GM19324 (cell line): Measurements from ENCODE around the gene STKLD1.
"Not testable (repeated sequence)": the region's sequence is repeated elsewhere in the genome, so short reads cannot be mapped to it uniquely, and the experiment has no call there.

Source experiments
- ATAC-seq: cut with Tn5 transposase; IDR thresholded peaks from one replicate; pipeline ENCODE4 v1.9.1; 2021; ENCODE audit warnings: mild to moderate bottlenecking, moderate library complexity; ENCODE audit not compliant: unreplicated experiment, low FRiP score

Gene STKLD1

DNA sequence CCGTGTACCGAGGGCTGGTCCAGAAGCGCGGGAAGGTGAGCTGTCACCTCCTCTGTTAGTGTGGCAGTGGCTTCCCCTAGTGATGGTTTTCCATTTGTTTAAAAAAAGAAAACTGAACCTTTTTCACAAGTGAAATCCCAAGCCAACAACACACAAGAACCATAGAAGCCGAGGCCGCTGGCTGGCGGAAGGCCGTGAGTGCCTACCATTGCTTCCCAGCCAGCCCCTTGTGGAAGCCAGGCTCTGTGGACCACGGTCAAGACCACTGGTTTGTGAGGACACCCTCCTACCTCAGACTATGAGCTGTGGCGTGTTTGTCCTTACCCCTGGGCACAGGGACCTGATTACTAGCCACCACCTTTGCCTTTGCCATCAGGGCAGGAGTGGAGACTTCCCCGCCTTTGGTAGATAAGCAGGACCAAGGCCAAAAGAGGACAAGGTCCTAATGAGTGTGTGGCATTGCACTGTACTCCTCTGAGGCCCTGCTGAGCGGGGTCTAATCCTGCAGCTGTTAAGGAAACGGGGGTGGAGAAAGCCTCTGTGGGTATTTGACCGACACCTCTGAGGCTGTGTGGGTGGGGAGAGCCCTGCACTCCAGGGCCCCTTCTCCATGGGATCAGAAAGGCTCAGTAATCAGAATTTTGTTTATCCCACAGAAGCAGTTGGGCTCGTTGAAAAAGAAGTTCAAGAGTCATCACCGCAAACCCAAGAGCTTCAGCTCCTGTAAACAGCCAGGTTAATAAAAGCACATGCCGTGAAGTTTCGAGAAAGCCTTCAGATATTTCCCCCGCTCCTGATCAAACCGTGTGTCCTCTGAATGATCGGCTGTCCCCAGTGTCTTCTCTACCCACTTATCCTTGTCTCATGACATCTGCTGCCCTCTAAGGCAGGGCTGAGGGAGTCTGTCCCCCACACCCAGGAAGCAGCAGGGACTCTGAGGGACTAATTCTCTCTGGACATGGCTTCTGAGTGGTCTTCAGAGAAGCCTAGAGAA, 15.5 kb upstream of the STKLD1 start:
- no peak for ATAC-seq

GRCh38 chr9:133361507-133362092, 14.6 kb upstream of the STKLD1 start:
- ATAC-seq: no peak

DNA sequence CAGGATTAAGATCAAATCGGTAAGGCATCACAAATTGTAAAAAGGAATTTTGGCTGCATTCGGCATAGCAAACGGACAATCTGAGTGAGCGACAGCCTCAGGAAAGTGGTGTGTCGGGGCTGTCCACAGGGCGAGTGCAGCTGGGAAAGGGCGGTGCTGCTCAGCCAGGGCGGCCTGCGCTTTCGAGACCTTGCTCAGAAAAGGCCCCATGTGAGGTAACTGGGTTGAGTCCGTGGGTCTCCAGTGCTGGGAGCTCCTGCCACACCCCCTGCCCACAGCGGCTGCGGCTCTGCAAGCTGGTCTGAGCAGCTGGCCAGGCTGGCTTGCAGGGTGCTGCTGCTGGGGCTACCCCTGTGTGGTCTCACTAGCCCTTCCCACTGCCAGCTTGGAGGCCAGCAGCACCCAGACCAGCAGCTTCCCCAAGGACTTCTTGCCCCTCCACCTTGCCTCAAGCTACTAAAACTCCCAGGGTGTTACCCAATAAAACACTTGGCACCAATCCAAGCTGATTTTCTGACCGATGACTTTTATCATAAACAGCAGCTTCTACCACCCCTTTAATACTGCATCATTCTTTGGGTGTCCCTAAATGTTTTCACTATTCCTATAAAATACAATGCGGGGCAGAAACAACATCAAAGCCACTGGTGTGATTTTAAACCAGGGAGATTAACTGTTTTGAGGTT, 13.7 kb upstream of the STKLD1 start:
- ATAC-seq: no peak

GRCh38 chr9:133366435-133366834, 9.7 kb upstream of the STKLD1 start:
- ATAC-seq: no peak

GRCh38 chr9:133367221-133367620, 8.9 kb upstream of the STKLD1 start:
- ATAC-seq: no peak

DNA sequence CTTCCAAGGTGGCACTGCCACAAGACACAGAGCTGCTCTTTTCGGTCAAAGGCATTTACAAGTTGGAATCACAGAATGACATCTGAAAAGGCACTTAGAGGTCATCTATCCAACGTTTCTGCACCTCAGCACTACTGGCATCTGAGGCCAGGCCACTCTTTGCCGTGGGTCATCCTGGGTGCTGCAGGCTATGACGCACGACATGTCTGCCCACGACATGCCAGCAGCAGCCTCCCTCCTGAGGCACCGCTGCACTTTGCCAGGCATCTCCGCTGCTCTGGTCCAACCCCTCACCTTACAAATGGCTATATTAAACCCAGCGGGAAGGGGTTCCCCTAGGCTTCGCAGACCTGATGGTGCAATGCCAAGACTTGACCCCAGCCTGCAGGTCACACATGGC, 8.4 kb upstream of the STKLD1 start:
- no peak for ATAC-seq

GRCh38 chr9:133368249-133368881, 7.8 kb upstream of the STKLD1 start:
- ATAC-seq: no peak

- ATAC-seq: no peak
Measured at GRCh38 chr9:133369422-133369821, 6.7 kb upstream of the STKLD1 start.

- ATAC-seq: no peak
Measured at GRCh38 chr9:133369933-133370332, 6.2 kb upstream of the STKLD1 start.

- no peak for ATAC-seq
Measured at GRCh38 chr9:133370685-133371084, 5.5 kb upstream of the STKLD1 start.

DNA sequence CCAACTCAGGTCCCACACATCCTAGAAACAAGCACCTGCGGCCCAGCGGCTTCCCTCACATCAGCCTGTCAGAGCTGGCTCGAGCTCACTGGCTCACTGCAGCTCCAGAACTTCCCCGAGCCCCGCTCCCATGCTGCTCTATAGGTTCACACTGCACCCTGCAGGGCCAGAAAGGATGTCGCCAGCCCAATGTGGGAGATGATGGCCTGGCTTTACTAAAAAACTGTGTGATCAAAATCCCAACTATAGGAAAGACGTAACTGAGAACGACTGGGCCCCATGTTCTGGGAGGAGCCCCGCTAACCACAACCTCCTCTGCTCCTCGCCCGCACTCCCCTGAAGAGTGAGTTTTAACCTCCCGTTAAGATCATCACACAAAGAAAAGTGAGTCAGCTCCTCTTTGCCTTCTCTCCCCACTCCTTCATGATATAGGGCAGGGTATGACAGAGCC, 4.9 kb upstream of the STKLD1 start:
- ATAC-seq: no peak

GRCh38 chr9:133372144-133372543, 4.0 kb upstream of the STKLD1 start:
- ATAC-seq: no peak

DNA sequence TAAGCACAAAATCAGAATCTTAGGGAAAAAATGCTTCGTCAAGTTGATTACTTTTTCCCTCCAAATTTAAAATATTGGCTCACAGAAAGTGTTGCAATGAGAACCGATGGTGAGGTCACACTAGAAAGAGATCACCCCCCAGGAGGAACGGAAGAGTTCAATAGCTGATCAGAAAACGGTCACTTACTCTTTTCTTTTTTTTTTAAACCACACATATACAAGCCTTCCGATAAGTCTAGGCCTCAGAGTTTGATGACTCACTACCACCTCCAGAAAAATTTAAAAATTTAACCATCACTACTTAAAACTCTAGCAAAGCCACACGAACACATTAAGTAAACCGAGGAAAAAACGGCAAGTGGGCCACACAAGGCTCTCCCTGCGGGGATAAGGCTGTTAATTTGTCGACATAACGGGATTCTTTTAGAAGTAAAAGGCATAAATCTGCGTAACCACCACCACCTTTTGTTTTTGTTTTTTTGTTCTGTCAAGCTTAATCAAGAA, 1.5 kb upstream of the STKLD1 start:
- ATAC-seq: no peak

DNA sequence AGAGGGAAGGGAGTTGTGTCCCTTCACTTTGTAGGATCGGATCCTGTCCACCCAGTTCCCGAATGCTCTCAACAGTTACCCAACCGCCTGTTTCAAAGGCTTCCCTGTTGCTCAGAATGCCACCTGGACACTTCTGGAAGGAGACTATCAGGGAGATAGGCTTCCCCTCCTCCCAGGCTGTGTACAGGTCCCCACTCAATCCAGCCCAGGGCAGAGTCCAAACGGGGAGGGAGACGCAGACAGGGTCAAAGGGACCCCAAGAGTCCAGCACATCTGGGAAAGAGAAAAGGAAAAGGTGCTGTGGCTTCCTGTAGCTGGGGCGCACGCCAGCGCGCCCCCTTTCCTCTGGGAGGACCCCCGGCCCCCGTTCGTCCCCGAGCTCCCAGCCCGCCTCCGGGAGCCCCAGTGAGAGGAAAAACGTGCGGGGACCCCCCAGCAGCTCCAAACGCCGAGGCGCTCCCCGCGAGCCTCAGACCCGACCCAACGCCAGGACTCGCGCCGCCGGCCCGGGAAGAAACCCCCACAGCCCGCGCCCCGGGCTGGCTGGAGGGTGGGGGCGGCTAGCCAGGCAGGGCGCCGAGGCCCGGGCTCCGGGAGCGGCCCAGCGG, 946 bp upstream of the STKLD1 start:
- peak; percentile 5 for ATAC-seq

- not testable (repeated sequence) for ATAC-seq
Measured at GRCh38 chr9:133377280-133377679, 1.1 kb downstream of the STKLD1 start.

DNA sequence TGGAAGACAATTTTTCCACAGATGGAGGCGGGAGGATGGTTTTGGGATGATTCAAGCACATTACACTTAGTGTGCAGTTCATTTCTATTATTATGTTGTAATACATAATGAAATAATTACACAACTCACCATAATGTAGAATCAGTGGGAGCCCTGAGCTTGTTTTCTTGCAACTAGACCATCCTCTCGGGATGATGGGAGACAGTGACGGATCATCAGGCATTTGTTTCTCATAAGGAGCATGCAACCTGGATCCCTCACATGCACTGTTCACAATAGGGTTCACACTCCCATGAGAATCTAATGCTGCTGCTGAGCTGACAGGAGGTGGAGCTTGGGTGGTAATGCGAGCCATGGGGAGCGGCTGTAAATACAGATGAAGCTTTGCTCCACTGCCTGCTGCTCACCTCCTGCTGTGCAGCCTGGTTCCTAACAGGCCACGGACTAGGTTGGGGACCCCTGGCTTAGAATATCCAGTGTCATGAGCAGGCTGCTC, 1.6 kb downstream of the STKLD1 start:
- no peak for ATAC-seq

DNA sequence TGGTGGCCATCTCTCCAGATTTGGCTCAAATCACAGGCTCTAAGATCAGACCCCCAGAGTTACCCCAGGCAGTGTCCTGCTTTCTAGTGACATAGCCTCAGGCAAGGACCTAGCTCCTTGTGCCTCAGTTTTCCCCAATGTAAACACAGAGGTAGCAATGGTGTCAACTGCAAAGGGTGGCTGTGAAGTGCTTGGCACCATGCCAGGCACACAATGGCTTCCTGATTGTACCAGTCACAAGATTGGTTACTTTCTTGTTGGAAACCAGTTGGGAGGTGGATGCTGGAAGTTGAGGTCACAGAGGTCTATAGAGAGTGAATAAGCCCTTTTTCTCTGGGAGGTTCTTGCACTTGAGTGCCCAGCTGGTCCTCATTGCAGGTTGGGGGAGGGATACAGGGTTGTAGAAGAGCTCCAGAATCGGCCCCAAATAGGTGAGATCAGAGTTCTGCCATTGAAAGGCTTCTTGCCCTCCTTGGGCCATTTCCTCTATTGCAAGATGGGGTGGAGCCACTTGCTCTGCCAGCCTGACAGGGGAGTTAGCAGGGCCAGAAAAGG, 2.3 kb downstream of the STKLD1 start:
- no peak for ATAC-seq

- ATAC-seq: no peak
Measured at GRCh38 chr9:133379153-133380086, 3.3 kb downstream of the STKLD1 start.

GRCh38 chr9:133380734-133381133, 4.6 kb downstream of the STKLD1 start:
- no peak for ATAC-seq
